ENCODE results near the gene APOA5. TPM values are rescaled to one million over a fixed set of nuclear protein-coding genes. Genes with fewer than 3 reads are reported as not detected.
A peak's percentile ranks its signal among the peaks of the same experiment; 100 is the strongest.

APOA5 gene
- total RNA-seq, 2 experiments from 2014 or later = not detected

GRCh38 chr11:116790167-116791001 is 1.3 kb downstream of the APOA5 start:
- Mint-ChIP-seq H3K27ac (no peak overlapping the region), H3K27me3 (peaks cover 2% of the 10 kb centered on the region), H3K4me1 (peaks cover 32% of the 10 kb centered on the region), H3K36me3 (peaks cover 16% of the 10 kb centered on the region), H3K9me3 (ENCODE audit: low read depth) (no peaks in the 10 kb centered on the region), H3K4me3 (no peak overlapping the region)
- DNase-seq (no peak), ATAC-seq (no peak)
- CTCF ChIA-PET = interaction anchor here (0.6 to 9.1 kb wide), 33 partner anchors 8 to 436 kb away, joined by 3 to 187 read pairs (median 5); partner anchors contain the start of genes APOA1, APOA4, APOC3 and BUD13

- no peak for DNase-seq
- H3K27me3 Mint-ChIP-seq = peaks cover 2% of the 10 kb centered on the region
- no peak overlapping the region for H3K27ac Mint-ChIP-seq
- CTCF ChIA-PET = interaction anchor here (1.1 to 9.1 kb wide), 7 partner anchors 12 to 316 kb away, joined by 4 to 187 read pairs (median 38); partner anchors contain the start of genes APOA1, BUD13 and SIK3
- H3K36me3 Mint-ChIP-seq = peaks cover 30% of the 10 kb centered on the region
- no peaks in the 10 kb centered on the region for H3K9me3 Mint-ChIP-seq (ENCODE audit: low read depth)
- ATAC-seq = no peak
- peaks cover 46% of the 10 kb centered on the region for H3K4me1 Mint-ChIP-seq
- H3K4me3 Mint-ChIP-seq = no peak overlapping the region
These were observed 2.7 kb downstream of the APOA5 start for GRCh38 chr11:116788975-116789374.

GRCh38 chr11:116788534-116788933 is 3.1 kb downstream of the APOA5 start:
- Mint-ChIP-seq H3K27ac (peak overlapping the region; percentile 88), H3K9me3 (ENCODE audit: low read depth) (no peaks in the 10 kb centered on the region), H3K27me3 (peaks cover 2% of the 10 kb centered on the region), H3K4me3 (peak overlapping the region; percentile 82), H3K4me1 (peaks cover 48% of the 10 kb centered on the region), H3K36me3 (peaks cover 32% of the 10 kb centered on the region)
- ATAC-seq (no peak), DNase-seq (no peak)
- CTCF ChIA-PET = interaction anchor here (1.1 to 9.1 kb wide), 10 partner anchors 10 to 317 kb away, joined by 3 to 187 read pairs (median 4); partner anchors contain the start of genes APOA1, BUD13 and SIK3

- Mint-ChIP-seq H3K27ac (peak within 1 kb of the TSS; percentile 88), H3K9me3 (ENCODE audit: low read depth) (no peaks in the 10 kb centered on the region), H3K36me3 (peaks cover 38% of the 10 kb centered on the region), H3K4me1 (peaks cover 54% of the 10 kb centered on the region), H3K27me3 (peaks cover 2% of the 10 kb centered on the region), H3K4me3 (peak within 1 kb of the TSS; percentile 82)
- DNase-seq (peak; percentile 91), ATAC-seq (peak; percentile 89)
- CTCF ChIA-PET = interaction anchor here (0.8 to 9.1 kb wide), 13 partner anchors 9 to 443 kb away, joined by 3 to 187 read pairs (median 5); partner anchors contain the start of genes APOA1, BUD13 and SIK3
These were observed 3.7 kb downstream of the APOA5 start, which contains the start of gene ZPR1 for GRCh38 chr11:116787786-116788486. TSS of gene ZPR1 (minus strand) at chr11:116788023. CDS start at chr11:116787990, 33 bp downstream.

GRCh38 chr11:116787436-116787785 is 4.3 kb downstream of the APOA5 start:
- CTCF ChIA-PET = interaction anchor here (0.6 to 9.1 kb wide), 13 partner anchors 9 to 443 kb away, joined by 3 to 187 read pairs (median 5); partner anchors contain the start of genes APOA1, BUD13 and SIK3
- peak; percentile 2 for ATAC-seq
- H3K4me1 Mint-ChIP-seq = peaks cover 59% of the 10 kb centered on the region

GRCh38 chr11:116786966-116787365 is 4.7 kb downstream of the APOA5 start:
- ATAC-seq (no peak), DNase-seq (no peak)
- Mint-ChIP-seq H3K9me3 (ENCODE audit: low read depth) (no peaks in the 10 kb centered on the region), H3K27ac (peak overlapping the region; percentile 71), H3K4me3 (peak overlapping the region; percentile 82), H3K27me3 (peaks cover 2% of the 10 kb centered on the region), H3K4me1 (peaks cover 64% of the 10 kb centered on the region), H3K36me3 (peaks cover 47% of the 10 kb centered on the region)
- CTCF ChIA-PET = interaction anchor here (0.6 to 9.1 kb wide), 13 partner anchors 8 to 444 kb away, joined by 3 to 187 read pairs (median 5); partner anchors contain the start of genes APOA1, BUD13 and SIK3

More at GRCh38 chr11:116787436-116787785, 4.3 kb downstream of the APOA5 start:
- H3K36me3 Mint-ChIP-seq = peaks cover 42% of the 10 kb centered on the region
- DNase-seq = no peak
- peak overlapping the region; percentile 71 for H3K27ac Mint-ChIP-seq
- peak overlapping the region; percentile 82 for H3K4me3 Mint-ChIP-seq
- no peaks in the 10 kb centered on the region for H3K9me3 Mint-ChIP-seq (ENCODE audit: low read depth)
- H3K27me3 Mint-ChIP-seq = peaks cover 2% of the 10 kb centered on the region

- ATAC-seq (no peak), DNase-seq (no peak)
- Mint-ChIP-seq H3K36me3 (peaks cover 50% of the 10 kb centered on the region), H3K27me3 (peaks cover 2% of the 10 kb centered on the region), H3K4me1 (peaks cover 67% of the 10 kb centered on the region), H3K9me3 (ENCODE audit: low read depth) (no peaks in the 10 kb centered on the region), H3K4me3 (peak overlapping the region; percentile 82), H3K27ac (peak overlapping the region; percentile 5)
- CTCF ChIA-PET = interaction anchor here (0.8 to 9.1 kb wide), 6 partner anchors 12 to 444 kb away, joined by 3 to 187 read pairs (median 33); partner anchors contain the start of genes APOA1 and BUD13
These were observed 5.4 kb downstream of the APOA5 start for GRCh38 chr11:116786326-116786725.

GRCh38 chr11:116782728-116783127 is 9.0 kb downstream of the APOA5 start:
- ATAC-seq = peak; percentile 67
- Mint-ChIP-seq H3K27ac (peak overlapping the region; percentile 78), H3K9me3 (ENCODE audit: low read depth) (no peaks in the 10 kb centered on the region), H3K36me3 (peaks cover 81% of the 10 kb centered on the region), H3K4me1 (peaks cover 74% of the 10 kb centered on the region), H3K4me3 (no peak overlapping the region), H3K27me3 (no peaks in the 10 kb centered on the region)
- DNase-seq = peak; percentile 62
- CTCF ChIA-PET = interaction anchor here (1.0 to 1.5 kb wide), 2 partner anchors 9 to 53 kb away, joined by 6 to 8 read pairs; partner anchors contain the start of gene APOA5

GRCh38 chr11:116778556-116778955 is 13.1 kb downstream of the APOA5 start:
- DNase-seq (no peak), ATAC-seq (no peak)
- no peak overlapping the region for H3K27ac Mint-ChIP-seq
- peaks cover 67% of the 10 kb centered on the region for H3K4me1 Mint-ChIP-seq
- CTCF ChIA-PET = interaction anchor here (1.6 kb wide), 1 partner anchor 9 kb away, joined by 5 read pairs; the partner anchor contains the start of gene ZPR1
- H3K36me3 Mint-ChIP-seq = peaks cover 68% of the 10 kb centered on the region
- H3K9me3 Mint-ChIP-seq (ENCODE audit: low read depth) = no peaks in the 10 kb centered on the region
- H3K27me3 Mint-ChIP-seq = no peaks in the 10 kb centered on the region
- H3K4me3 Mint-ChIP-seq = no peak overlapping the region

- H3K9me3 Mint-ChIP-seq (ENCODE audit: low read depth) = no peaks in the 10 kb centered on the region
- peaks cover 55% of the 10 kb centered on the region for H3K36me3 Mint-ChIP-seq
- H3K4me1 Mint-ChIP-seq = peaks cover 57% of the 10 kb centered on the region
- H3K4me3 Mint-ChIP-seq = no peak overlapping the region
- H3K27me3 Mint-ChIP-seq = no peaks in the 10 kb centered on the region
- DNase-seq (no peak), ATAC-seq (no peak)
- CTCF ChIA-PET = no interaction called here
- no peak overlapping the region for H3K27ac Mint-ChIP-seq
These were observed 14.6 kb downstream of the APOA5 start for GRCh38 chr11:116777056-116777455.

GRCh38 chr11:116776522-116776984 is 15.1 kb downstream of the APOA5 start:
- H3K9me3 Mint-ChIP-seq (ENCODE audit: low read depth) = no peaks in the 10 kb centered on the region
- H3K4me3 Mint-ChIP-seq = no peak overlapping the region
- H3K27me3 Mint-ChIP-seq = no peaks in the 10 kb centered on the region
- H3K27ac Mint-ChIP-seq = no peak overlapping the region
- CTCF ChIA-PET = interaction anchor here (6.0 kb wide), 1 partner anchor 12 kb away, joined by 59 read pairs; the partner anchor contains the start of genes APOA5 and ZPR1
- no peak for DNase-seq
- no peak for ATAC-seq
- H3K36me3 Mint-ChIP-seq = peaks cover 52% of the 10 kb centered on the region
- peaks cover 60% of the 10 kb centered on the region for H3K4me1 Mint-ChIP-seq

GRCh38 chr11:116775975-116776374 is 15.7 kb downstream of the APOA5 start:
- no peaks in the 10 kb centered on the region for H3K9me3 Mint-ChIP-seq (ENCODE audit: low read depth)
- no peaks in the 10 kb centered on the region for H3K27me3 Mint-ChIP-seq
- peaks cover 59% of the 10 kb centered on the region for H3K4me1 Mint-ChIP-seq
- no peak for ATAC-seq
- peaks cover 47% of the 10 kb centered on the region for H3K36me3 Mint-ChIP-seq
- no peak overlapping the region for H3K4me3 Mint-ChIP-seq
- no peak for DNase-seq
- peak overlapping the region; percentile 4 for H3K27ac Mint-ChIP-seq
- CTCF ChIA-PET = interaction anchor here (6.0 kb wide), 1 partner anchor 13 kb away, joined by 59 read pairs; the partner anchor contains the start of genes APOA5 and ZPR1
